Endometrium (tissue), 2 donors: ENCODE results near the gene DSP.

Experiments
- FAIRE-seq: peaks from 2 replicates; lab custom pipeline; 2012; peaks lifted over from hg19 to GRCh38; lab: Jason Lieb, UNC
- donor health status: control.
- donor health status: control.

The DSP gene

GRCh38 chr6:7541175-7542064 is at the start of gene DSP:
Gene DSP (plus strand): TSS chr6:7541671. CDS start chr6:7541916, 245 bp downstream.
- no peak for FAIRE-seq

GRCh38 chr6:7493866-7494265 is 47.6 kb upstream of the DSP start:
- FAIRE-seq: no peak

- FAIRE-seq: no peak
Measured at GRCh38 chr6:7494638-7495037, 46.8 kb upstream of the DSP start.

- FAIRE-seq: no peak
Measured at GRCh38 chr6:7496266-7496875, 45.1 kb upstream of the DSP start.

GRCh38 chr6:7500752-7501282 is 40.7 kb upstream of the DSP start:
- FAIRE-seq: no peak

GRCh38 chr6:7502743-7503142 is 38.7 kb upstream of the DSP start:
- FAIRE-seq: no peak

- no peak for FAIRE-seq
Measured at GRCh38 chr6:7504041-7504440, 37.4 kb upstream of the DSP start.

GRCh38 chr6:7505189-7505699 is 36.2 kb upstream of the DSP start:
- FAIRE-seq: no peak

GRCh38 chr6:7507600-7507999 is 33.9 kb upstream of the DSP start:
- no peak for FAIRE-seq

GRCh38 chr6:7512320-7512719 is 29.2 kb upstream of the DSP start:
- no peak for FAIRE-seq

- no peak for FAIRE-seq
Measured at GRCh38 chr6:7513529-7513928, 27.9 kb upstream of the DSP start.

- FAIRE-seq: no peak
Measured at GRCh38 chr6:7515363-7515762, 26.1 kb upstream of the DSP start.

- no peak for FAIRE-seq
Measured at GRCh38 chr6:7518877-7519276, 22.6 kb upstream of the DSP start.

GRCh38 chr6:7522873-7523272 is 18.6 kb upstream of the DSP start:
- FAIRE-seq: no peak

GRCh38 chr6:7523922-7524321 is 17.5 kb upstream of the DSP start:
- no peak for FAIRE-seq

GRCh38 chr6:7526755-7527154 is 14.7 kb upstream of the DSP start:
- FAIRE-seq: no peak

GRCh38 chr6:7528565-7528964 is 12.9 kb upstream of the DSP start:
- no peak for FAIRE-seq

- FAIRE-seq: no peak
Measured at GRCh38 chr6:7529141-7529540, 12.3 kb upstream of the DSP start.

- FAIRE-seq: no peak
Measured at GRCh38 chr6:7532232-7532631, 9.2 kb upstream of the DSP start.

GRCh38 chr6:7532821-7533220 is 8.7 kb upstream of the DSP start:
- no peak for FAIRE-seq

- no peak for FAIRE-seq
Measured at GRCh38 chr6:7534192-7534591, 7.3 kb upstream of the DSP start.

- no peak for FAIRE-seq
Measured at GRCh38 chr6:7535498-7535897, 6.0 kb upstream of the DSP start.

GRCh38 chr6:7537565-7538174 is 3.8 kb upstream of the DSP start:
- no peak for FAIRE-seq
